8988T (cell line): ENCODE data around the gene PPP3CA.
"Not testable (repeated sequence)": the region's sequence is repeated elsewhere in the genome, so short reads cannot be mapped to it uniquely, and the experiment has no call there.

ENCODE experiments used
- DNase-seq: peaks from one replicate; pipeline ENCODE4 v3.0.0; 2011

Gene PPP3CA

DNA sequence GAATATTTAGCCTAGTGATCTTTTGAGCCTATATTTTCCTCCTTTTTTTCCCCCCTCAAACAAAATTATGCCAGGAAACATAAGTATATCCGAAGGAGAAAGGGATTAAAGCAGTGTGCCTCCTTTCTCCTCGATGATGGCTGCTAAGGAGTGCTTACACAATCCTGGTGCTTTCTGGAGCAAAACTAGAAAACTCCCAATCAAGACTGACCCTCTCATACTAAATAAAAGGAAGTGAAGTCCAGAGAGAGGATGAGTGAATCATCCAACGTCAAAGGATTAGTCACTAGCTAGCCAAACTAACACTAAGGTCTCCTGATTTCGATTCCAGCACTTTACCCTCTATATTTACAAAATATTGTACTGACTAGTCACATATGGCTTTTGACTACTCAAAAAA, 146.8 kb downstream of the PPP3CA start:
- DNase-seq = peak; percentile 6

DNA sequence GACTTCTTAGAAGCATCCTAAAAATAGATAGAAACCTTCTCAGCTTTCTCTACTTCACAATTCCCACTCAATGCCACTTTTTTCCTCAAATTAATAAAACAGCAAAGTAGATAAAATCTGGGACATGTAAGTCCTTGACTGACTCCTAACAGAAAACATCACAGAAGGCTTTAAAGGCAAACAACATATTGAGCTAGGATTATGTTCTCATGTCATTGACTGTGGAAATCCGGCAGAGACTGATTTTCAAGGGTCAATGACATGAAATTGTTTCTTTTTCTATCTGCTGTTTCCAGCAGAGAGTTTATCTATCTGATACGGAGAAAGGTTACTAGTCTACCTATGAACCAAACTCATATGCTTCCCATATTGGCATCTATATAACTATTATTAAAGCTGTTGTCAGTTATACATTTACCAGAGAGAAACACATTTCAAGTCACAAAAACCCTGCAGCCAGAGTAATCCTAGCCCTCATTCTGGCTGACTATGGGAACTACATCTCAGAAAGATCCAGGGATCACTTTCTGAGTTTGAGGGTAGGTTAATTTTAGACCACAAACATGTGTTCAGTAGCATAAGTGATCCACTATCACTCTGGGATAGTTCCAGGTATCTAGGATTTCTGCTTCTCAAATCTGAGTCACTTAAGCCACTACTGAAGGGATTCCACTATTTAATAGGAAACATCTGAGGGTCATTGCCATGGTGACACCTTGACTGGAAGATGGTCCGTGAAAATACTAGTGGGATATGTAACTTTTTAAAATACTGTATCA, 147.6 kb downstream of the PPP3CA start:
- DNase-seq = no peak

DNA sequence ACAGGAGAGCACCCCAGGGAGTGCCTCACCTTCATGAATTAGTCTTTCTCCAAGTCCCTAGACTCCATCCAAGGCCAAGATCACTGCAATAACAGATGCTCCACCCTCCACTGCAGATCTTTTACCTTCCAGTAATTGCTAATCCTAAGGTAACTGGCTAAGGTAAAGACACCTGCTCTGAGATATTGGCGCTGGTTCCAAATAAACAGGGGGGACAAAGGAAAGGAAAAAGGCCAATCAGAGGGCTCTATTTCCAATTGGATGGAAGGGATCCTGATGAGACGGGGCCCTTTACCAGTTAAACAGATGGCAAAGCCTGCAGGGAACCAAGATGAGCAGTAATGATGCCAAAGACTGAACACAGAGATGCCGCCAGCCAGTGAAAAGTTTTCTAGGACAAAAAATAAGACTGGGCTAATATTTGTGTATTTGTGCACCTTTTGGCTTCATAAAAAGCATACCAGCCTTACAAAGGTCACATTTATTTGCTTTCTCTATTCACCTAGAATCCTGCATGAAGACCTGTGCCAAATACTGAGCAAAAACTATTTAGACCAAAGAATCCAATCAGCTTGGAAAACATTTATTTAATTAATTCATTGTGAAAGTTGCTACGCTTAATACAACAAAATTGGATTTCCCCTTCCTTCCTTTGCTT, 148.5 kb downstream of the PPP3CA start:
- DNase-seq = no peak

DNA sequence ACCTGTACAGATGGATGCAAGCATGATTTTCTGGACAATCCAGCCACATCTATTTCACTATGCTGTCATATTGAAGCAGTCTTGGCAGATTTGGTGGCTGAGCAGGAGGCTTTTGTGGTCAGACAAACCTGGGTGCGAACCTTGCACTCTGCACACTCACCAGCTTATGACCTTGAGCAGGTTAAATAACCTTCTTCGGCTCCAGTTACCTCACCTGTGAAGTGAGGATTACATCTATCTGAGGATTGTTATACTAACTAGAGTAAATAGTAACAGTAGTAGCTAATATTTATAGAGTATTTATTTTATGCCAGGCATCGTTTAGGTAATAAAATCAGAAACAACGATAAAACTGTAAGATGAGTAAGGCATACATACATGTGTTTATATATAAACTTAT, 150.0 kb downstream of the PPP3CA start:
- DNase-seq = no peak

DNA sequence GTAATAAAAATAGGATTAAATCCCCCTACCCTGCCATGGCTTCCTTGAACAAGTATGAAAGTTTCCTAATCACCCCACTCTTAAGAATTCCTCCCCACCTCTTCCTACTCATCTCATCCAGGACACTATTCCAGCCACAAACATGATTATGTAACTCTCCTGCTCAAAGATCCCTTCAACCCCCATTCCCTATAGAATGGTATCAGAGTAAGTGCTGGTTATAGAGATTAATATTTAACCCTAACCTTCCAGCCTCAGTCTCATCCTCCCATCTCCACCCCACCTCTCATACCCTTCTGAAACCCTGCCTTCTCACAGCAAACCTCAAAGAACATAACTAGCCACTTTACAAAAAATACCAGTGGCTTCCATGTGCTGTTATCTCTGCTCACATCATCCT, 155.1 kb downstream of the PPP3CA start:
- DNase-seq = no peak

DNA sequence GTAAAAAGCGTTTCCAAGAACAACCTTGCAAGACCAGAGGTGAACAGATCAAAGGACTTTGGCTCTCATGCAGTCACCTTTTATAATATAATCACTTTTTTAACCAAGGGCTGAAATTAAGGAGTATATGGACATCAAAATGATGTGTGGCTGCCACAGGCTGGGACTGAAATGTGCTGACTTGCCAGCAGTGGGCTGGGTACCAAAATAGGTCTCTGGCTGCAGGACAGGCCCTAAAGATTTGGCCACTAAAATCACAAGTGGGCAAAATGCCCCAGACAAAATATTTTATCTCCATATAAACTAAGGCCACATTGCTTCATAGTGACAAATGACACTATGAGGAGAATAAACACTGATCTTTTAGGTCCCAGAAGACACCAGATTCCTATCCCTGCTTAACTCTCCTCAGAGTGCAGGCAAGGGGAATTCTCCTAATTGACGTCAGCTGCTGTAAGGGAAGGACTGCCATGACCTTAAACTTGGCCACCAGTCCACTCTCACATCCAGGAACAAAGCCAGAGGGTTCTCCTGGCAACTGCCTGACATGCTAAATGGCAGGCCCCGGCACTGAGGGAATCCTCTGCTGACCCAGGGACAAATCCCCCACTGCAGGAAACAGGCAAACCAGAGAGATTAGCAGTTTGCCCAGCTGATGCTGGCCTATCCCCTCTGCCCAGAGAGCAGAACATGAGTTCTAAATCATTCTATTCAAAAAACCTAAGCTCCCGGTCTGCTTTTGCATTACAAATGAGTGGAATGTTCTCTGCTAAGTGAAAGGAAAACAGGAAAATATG, 155.8 kb downstream of the PPP3CA start:
- DNase-seq = no peak

DNA sequence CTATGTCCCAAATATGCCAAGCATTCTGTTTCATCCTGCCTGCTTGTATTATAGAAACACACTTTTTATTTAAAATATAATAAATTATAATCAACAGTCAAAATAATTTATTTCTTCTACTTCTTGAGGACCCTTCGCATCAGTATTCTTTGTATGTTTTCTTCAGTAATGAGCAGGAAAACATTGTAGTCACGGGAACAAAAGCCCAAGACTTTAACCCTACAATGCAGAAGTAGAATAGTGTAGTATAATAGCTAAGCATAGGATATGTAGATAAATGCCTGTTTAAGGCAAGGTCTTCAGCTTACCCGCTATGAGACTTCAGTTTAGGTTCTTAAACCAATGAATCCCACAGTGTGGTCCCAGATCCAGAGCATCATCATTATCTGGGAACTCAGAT, 156.6 kb downstream of the PPP3CA start:
- DNase-seq = no peak

DNA sequence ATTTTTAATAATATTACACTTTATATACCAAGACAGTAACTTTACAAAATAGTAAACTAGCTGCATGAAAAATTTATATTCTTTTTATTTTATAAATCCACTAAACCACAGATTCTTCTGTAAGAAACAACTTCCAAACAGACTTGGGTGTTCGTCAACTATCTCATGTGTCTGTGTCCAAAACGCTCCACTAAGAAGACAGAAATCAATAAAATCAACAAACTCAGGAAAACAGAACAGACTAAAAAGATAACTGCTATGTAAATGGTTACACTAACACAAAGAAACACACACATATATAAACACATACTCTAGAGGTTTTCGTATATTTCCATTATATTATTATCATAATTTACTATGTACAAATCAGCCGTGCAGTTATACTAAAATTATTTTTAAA, 158.4 kb downstream of the PPP3CA start:
- no peak for DNase-seq

DNA sequence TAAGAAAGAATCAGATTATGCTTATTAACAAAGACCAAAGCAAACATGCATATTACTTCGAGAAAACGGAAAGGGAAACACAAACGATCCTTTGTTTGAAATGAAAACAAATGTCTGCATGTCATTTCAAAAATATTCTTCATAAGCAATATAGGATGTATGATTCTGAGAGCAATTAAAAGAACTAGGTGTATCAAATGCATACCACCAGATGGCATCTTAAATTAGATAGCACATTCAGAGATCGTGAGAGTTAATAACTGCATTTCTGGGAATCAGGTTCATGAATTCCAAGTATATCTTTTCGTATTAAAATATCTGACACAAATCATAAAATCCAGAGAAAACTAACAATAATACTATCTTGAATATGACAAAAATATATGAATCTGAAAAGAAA, 159.5 kb downstream of the PPP3CA start:
- DNase-seq = no peak

DNA sequence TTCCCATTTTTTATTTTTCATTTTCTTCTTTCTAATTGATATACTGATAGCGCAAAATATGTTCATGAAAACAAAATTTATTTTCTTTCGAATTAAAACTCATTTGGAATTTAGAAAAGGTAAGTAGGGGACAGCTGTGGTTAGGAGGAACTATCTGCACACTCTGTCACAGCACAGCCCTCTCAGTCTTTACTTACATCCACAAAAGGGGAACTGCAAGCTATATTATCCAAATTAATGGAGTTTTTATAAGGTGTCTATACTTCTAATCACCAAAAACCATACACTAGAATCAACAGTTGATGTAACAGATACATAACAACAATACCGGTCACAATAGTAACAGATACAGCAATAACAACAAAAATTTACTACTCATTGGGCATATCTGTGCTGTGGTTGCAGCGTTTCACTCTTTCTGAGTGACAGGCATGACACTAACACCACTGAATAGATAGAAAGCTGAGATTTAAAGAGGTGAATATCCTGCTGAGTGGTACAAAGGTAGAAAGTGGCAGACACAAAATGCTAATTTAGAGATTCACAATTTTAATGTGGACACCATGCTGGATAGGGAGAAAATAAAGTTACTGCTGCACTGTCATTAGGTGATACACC, 160.7 kb downstream of the PPP3CA start:
- DNase-seq = no peak

DNA sequence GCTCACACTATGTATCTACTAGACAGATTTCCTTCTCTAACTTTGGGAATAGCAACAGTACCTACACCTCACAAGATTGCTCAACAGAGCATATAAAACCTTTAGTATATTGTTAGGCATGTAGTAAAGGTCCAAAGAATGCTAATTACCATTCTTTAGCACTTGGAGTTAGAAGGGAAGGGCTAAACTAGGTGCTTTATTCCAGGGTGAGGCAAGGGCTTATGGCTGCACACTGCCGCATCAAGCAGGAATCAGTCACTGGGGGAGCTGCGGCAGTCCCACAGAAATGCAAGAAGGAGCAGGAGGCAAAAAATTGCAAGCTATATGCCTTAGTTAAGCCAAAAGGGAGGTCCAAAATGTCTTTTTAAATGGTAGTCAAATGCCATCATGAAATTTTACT, 162.7 kb downstream of the PPP3CA start:
- DNase-seq = no peak

DNA sequence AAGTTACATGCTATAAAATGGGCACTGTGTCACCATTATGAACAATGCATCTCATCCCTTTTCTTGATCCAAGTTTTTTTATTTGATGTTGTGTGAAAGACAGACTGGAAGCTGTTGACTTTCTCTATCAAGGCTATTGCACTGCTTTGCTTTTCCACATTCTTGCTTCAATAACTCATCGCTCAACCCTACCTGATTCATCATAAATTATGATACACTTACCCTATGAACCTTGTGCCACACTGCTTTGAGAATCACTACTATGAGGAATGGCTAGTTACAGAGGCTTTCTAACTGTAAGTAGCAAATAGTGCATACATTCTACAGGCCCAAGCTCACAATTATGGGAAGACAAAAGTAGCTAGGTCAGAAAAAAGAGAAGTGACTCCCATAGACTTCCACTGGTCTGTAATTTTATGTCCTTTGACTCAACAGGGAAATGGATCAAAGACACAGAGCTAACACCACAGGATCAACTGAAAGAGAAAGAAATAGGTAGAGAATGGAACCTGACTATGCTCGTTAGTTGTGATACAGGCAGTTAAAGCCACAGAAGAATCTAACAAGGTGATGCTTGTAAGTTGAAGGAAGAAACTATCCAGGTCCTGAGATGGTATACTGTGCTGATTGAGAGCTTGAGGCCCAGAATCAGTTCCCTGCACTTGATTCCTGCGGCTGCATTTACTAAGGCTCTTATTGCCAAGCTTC, 163.5 kb downstream of the PPP3CA start:
- no peak for DNase-seq

DNA sequence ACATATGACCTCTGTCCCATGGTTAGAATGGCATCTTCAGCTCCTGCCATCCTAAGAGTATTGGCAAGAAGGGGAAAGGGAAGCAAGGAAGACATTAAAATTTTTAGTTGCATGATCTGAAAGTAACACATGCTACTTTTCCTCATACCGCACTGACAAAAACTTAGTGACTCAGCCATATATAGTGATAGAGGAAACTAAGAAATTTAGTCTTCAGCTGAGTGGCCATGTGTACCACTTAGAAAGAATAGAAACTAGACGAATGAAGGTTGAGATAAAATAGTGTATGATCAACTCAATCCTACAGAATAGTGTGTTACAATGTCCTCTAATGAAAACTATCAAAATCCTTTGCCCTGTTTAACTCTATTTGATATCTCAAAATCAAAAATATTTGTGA, 164.1 kb downstream of the PPP3CA start:
- no peak for DNase-seq

DNA sequence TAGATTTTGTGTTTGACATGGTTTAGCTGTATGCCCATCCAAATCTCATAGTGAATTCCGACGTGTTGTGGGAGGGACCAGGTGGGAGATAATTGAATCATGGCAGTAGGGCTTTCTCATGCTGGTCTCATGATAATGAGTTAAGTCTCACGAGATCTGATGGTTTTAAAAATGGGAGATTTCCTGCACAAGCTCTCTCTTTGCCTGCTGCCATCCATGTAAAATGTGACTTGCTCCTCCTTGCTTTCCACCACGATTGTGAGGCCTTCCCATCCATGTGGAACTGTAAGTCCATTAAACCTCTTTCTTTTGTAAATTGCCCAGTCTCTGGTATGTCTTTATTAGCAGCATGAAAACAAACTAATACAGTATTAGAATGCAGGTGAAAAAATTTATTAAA, 164.6 kb downstream of the PPP3CA start:
- not testable (repeated sequence) for DNase-seq

DNA sequence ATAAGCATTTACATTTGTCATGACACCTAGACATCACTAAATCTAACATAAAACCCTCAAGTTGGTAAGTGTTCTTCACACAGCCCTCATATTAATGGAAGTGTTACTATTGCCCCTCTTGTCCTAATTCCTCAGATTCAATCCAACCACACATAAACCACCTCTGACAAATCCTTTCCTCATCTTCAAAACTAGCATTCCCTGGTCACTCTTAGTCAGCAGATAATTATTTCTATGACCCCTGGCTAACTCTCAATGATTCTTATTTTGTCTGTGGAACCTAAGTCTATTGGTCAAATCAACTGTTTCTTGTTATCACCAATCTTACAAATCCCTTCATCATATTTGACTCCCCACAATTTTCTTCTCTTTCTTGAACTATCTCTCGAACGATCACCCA, 168.6 kb downstream of the PPP3CA start:
- no peak for DNase-seq

DNA sequence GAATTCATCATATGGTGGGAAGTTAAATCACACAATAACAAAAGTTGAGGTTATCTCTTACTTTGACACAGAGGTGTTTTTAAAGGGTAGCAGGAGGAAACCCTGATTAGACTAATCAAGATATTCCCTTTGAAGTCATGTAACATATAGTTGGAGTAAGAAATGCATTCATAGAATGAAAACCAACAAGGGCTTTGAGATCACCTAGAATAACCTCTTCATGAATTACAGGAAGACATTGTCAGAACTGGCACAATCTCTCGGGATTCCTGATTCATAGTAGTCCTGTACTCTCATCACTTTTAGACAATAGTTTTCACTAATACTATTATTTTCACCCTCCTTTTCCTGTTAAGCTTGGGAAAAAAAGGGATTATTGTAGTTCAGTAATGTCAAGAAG, 170.2 kb downstream of the PPP3CA start:
- no peak for DNase-seq

DNA sequence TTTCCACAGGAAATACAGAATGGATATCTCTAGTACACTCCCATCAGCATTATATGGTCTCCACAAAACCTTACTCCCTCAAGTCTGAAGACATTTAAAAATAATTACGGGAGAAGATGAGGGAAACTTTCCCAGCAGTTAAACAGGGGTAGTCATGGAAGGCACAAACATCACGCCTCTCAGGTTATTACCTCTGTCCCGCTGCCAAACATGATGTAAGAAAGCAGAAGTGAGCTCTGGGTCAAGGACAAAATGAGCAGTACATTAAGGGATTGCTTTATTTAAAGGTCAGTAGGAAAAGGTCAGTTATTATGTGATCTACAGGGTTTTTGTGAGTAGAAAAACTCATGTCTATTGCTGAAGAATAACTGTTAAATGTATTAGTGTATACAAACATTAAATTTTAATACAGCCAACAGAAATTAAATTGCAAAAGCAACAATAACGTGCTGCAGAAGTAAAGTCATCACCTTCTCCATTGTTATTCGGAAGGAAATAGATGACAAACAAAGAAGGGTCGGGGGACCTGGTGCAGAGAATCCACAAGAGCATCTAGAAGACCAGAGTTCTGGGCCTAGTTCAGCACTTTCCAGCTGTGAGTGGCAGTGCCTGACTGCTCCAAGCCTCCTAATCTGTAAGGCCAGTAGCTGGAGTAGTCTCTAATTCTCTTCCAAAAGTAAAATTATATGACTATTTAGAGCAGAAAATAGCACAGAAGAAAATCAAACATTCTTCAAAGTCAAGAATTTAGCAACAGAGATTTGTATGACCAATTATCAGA, 171.2 kb downstream of the PPP3CA start:
- DNase-seq = no peak

DNA sequence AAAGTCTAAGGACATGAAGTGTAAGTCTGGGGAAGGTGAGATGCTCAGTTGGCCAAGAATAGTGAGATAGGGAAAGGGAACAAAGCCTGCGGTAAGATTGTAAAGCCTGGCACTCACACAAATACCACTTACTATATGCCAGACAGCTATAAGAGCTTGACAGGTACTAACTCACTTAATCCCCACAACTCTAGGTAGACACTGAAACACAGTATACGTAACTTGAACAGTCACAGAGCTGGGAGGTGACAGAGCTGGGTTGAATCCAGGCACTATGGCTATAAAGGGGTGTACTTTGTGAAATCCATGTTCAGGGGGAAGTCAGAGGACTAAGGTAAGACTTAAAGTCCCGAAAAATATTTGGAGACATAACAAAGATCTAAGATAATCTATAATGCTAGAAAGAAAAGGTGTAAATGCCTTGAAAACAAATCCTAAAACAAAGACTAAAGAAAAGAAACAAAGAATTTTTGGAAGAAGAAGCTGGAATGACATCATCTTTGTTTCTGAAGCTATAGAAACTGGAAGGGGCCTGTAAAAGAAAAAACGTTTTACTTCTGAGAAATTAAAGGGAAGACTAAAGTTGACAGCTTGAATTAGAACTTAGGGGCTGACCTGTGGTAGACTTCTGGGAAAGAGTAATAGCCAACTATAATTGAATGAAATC, 172.5 kb downstream of the PPP3CA start:
- DNase-seq = no peak

DNA sequence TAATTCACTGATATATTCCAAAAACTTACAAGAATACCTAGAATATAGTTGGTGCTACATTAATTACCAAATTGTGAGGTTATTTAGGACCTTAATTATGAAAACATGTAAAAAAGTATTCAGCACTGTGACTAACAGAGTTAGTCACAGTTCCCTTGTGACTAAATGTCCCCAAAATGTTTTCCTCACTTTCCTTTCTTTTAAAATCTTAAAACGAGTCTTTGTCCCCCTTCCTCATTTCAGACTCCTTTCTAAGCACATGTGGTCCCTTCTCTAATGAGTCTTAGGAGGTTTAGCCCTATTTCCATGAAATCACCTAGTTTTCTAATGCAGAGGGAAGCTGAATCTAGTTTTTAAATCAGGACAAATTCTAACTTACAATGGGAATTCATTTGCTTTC, 175.0 kb downstream of the PPP3CA start:
- DNase-seq = no peak

DNA sequence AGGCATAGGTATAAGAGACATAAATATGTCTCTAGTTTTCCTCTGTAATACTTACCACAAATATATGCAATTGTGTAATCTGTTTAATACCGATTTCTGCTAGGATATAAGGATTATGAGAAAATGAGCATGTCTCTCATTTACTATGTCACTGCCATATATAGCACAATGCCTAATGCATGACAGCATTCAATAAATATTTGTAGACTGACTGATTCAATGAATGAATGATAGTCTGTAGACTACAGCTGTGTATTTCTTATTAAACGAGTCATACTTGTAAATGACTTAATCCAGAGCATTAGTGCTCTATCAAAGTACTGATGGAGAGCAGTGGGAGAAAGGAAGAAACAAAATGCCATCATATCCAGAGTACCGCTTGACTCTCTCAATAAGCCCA, 175.6 kb downstream of the PPP3CA start:
- DNase-seq = no peak
